K562 (cell line): ENCODE results near the gene GCGR. TPM values are rescaled to one million over a fixed set of nuclear protein-coding genes. Genes with fewer than 3 reads are reported as not detected.
A peak's percentile ranks its signal among the peaks of the same experiment; 100 is the strongest.

Source experiments
- BMI1 ChIP-seq: fragments of 150-350 bp; IDR thresholded peaks from 2 replicates; pipeline ENCODE4 v1.6.1; 2014; ENCODE audit warnings: low read length
- CCNT2 ChIP-seq: IDR thresholded peaks from 2 replicates; pipeline ENCODE4 v1.6.1; 2011; ENCODE audit warnings: borderline replicate concordance, low read depth, mild to moderate bottlenecking, moderate library complexity, mixed read lengths, low read length; ENCODE audit not compliant: insufficient read length; ENCODE audit errors: extremely low read depth
- CHD4 ChIP-seq: fragments of 200-600 bp; sonication (generic); IDR thresholded peaks from 3 replicates; pipeline ENCODE4 v1.6.1; 2012; ENCODE audit warnings: low read depth, mild to moderate bottlenecking, mixed read lengths, low read length, inconsistent platforms; ENCODE audit not compliant: insufficient read depth, insufficient replicate concordance, poor library complexity, severe bottlenecking
- COPS2 ChIP-seq: fragments of 450-650 bp; conservative IDR thresholded peaks from 2 replicates; pipeline ENCODE4 v1.6.1; 2016; ENCODE audit warnings: mild to moderate bottlenecking, moderate library complexity
- GATA2 ChIP-seq: sonication (generic); formaldehyde crosslinking; IDR thresholded peaks from 2 replicates; pipeline ENCODE4 v1.4.0; 2020; ENCODE audit warnings: mild to moderate bottlenecking, missing genetic modification reagents
- GATAD2A ChIP-seq: fragments of 450-650 bp; IDR thresholded peaks from 2 replicates; pipeline ENCODE4 v1.6.1; 2017
- HLTF ChIP-seq: fragments of 450-650 bp; IDR thresholded peaks from 2 replicates; pipeline ENCODE4 v1.6.1; 2016
- MCM3 ChIP-seq: fragments of 450-650 bp; IDR thresholded peaks from 2 replicates; pipeline ENCODE4 v1.6.1; 2016
- NCOA6 ChIP-seq: fragments of 450-650 bp; IDR thresholded peaks from 2 replicates; pipeline ENCODE4 v1.6.1; 2017; ENCODE audit warnings: mild to moderate bottlenecking
- SMARCA4 ChIP-seq: fragments of 450-650 bp; IDR thresholded peaks from 2 replicates; pipeline ENCODE4 v1.6.1; 2016
- TAF15 ChIP-seq: fragments of 200-400 bp; formaldehyde crosslinking; IDR thresholded peaks from 2 replicates; pipeline ENCODE4 v1.6.1; 2017; ENCODE audit warnings: mild to moderate bottlenecking, low read depth, low read length, moderate library complexity
- THAP7 ChIP-seq: fragments of 250-450 bp; sonication (Bioruptor Pico); IDR thresholded peaks from 2 replicates; pipeline ENCODE4 v1.5.0; 2021
- WHSC1 ChIP-seq: IDR thresholded peaks from one replicate; pipeline ENCODE4 v1.6.1; 2012; ENCODE audit warnings: low read length, control low read depth, inconsistent platforms
- ZFP1 ChIP-seq: fragments of 450-650 bp; formaldehyde crosslinking; IDR thresholded peaks from 2 replicates; pipeline ENCODE4 v1.4.0; 2020; ENCODE audit warnings: mild to moderate bottlenecking, mixed read lengths
- ZFP91 ChIP-seq: sonication (generic); formaldehyde crosslinking; IDR thresholded peaks from 2 replicates; pipeline ENCODE4 v1.8.0; 2022; ENCODE audit warnings: mild to moderate bottlenecking, missing genetic modification reagents
- ZNF239 ChIP-seq: fragments of 250-450 bp; sonication (Bioruptor Pico); IDR thresholded peaks from 2 replicates; pipeline ENCODE4 v1.4.0; 2020; ENCODE audit warnings: mild to moderate bottlenecking
- ZNF408 ChIP-seq: fragments of 250-450 bp; sonication (Bioruptor Pico); IDR thresholded peaks from 2 replicates; pipeline ENCODE4 v1.4.0; 2020; ENCODE audit warnings: low read depth, mild to moderate bottlenecking, moderate library complexity
- ZNF780A ChIP-seq: fragments of 250-450 bp; sonication (Bioruptor Pico); IDR thresholded peaks from 2 replicates; pipeline ENCODE4 v1.5.0; 2021; ENCODE audit warnings: mild to moderate bottlenecking
- polyA plus RNA-seq, 8 experiments: library from polyadenylated mRNA; depleted of rRNA in 4 of 8; stranded (reverse) in 5 of 8; unstranded in 3 of 8; fragments of >200 nt; fragmentation: Nextera tagmentation in 2 of 8; fragmentation: Illumina TruSeq in 1 of 8; extraction: Ambion mirVana in 2 of 8; extraction: Trizol in 1 of 8; gene quantifications; 2 replicates each; pipeline versions ENCODE4 v1.2.1 to v1.2.3, GENCODE V29; 2011 to 2014; ENCODE audit warnings: inconsistent platforms in 1 of 8, missing spikeins in 1 of 8
- total RNA-seq, 7 experiments: library from RNA; depleted of rRNA in 6 of 7; stranded (reverse); fragments of >200 nt in 6 of 7; fragmentation: Illumina TruSeq in 2 of 7; extraction: Trizol in 2 of 7; gene quantifications; 2 replicates each; pipeline versions ENCODE4 v1.2.1 to v1.2.3, GENCODE V29; 2011 to 2021; ENCODE audit warnings: low replicate concordance in 1 of 7

GCGR gene
- total and polyA plus RNA-seq, 9 of the 15 experiments (the other 6 are each of a cell fraction or from before 2014, with no cell fraction given) = not detected

DNA sequence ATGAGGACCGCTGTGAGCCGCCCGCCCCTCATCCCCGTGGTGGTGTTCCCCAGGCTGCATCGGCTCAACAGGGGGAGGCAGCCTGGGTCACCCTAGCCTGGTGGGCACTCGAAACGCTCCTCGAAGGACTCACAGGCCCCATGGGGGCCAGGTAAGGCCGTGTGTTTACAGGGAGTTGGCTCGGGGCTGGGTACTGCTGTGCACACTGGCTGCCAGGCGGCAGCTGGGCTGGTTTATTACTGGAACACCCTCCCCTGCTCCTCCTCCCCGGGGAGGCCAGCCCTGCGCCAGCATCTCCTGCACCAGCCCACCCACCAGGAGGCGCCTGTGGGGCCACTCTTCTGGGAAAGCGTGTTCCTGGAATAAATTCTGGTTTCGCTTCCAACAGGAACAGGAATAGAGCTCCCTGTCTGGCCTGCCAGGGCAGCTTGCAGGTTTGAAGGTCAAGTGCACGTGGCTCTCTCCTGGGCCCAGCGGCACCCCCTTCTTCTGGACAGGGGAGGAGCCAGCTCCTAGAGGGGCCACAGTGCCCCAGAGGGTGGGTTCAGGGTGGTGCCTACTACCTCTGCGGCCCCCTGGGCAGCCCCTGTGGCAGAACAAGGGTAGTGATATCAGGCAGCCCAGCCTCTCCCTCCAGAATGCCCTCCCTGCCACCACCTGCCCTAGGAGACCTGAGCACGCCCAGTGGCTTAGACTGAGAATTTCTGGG, 17.8 kb downstream of the GCGR start (continued):
- TF ChIP-seq ZFP91 (CRISPR knock-in tag) (no peak), MCM3 (no peak), GATAD2A (peak; percentile 71; the same call in 1 of the 2 replicates), COPS2 (no peak), TAF15 (no peak), HLTF (no peak), CCNT2 (peak; percentile 54), ZFP1 (no peak), GATA2 (no peak), THAP7 (no peak), SMARCA4 (peak; percentile 44; the same call in 1 of the 2 replicates), CHD4 (no peak), WHSC1 (no peak), ZNF780A (CRISPR knock-in tag) (no peak), NCOA6 (no peak), ZNF408 (CRISPR knock-in tag) (no peak), ZNF239 (CRISPR knock-in tag) (no peak), BMI1 (no peak)
